SU-DHL-6 (cell line): ENCODE results near the gene MYCBPAP.

Experiments
- H2AFZ ChIP-seq: fragments of 200-600 bp; sonication (generic); 2 replicates; pipeline ENCODE4 v1.6.1; 2014; ENCODE audit warnings: low read depth, mild to moderate bottlenecking, moderate library complexity, mixed read lengths, antibody characterized with exemption, low read length; ENCODE audit not compliant: severe bottlenecking
- H3F3A ChIP-seq: fragments of 200-600 bp; shearing (Covaris generic); 2 replicates; pipeline ENCODE4 v1.6.0; 2016; ENCODE audit warnings: antibody characterized with exemption, mild to moderate bottlenecking; ENCODE audit not compliant: insufficient read depth
- H3K27ac ChIP-seq: fragments of 200-600 bp; sonication (generic); 2 replicates; pipeline ENCODE4 v1.5.1; 2016; ENCODE audit warnings: low read depth, mild to moderate bottlenecking, low read length, moderate library complexity, mixed read lengths
- H3K27me3 ChIP-seq: fragments of 200-600 bp; sonication (generic), shearing (Covaris generic); 2 replicates; pipeline ENCODE4 v1.6.0; 2014; ENCODE audit warnings: mild to moderate bottlenecking, low read length
- H3K36me3 ChIP-seq: fragments of 200-600 bp; sonication (generic); 2 replicates; pipeline ENCODE4 v1.6.1; 2014; ENCODE audit warnings: mild to moderate bottlenecking, low read length, mixed read lengths
- H3K4me2 ChIP-seq: fragments of 300-600, 200-600 bp; shearing (Covaris generic), sonication (generic); 2 replicates; pipeline ENCODE4 v1.6.0; 2014; ENCODE audit warnings: low read length, low read depth, mild to moderate bottlenecking; ENCODE audit not compliant: poor library complexity, severe bottlenecking
- H3K4me3 ChIP-seq: fragments of 200-600 bp; sonication (generic); 2 replicates; pipeline ENCODE4 v1.5.1; 2014; ENCODE audit warnings: antibody characterized with exemption, low read length, mild to moderate bottlenecking, mixed read lengths; ENCODE audit not compliant: insufficient read depth, poor library complexity, severe bottlenecking
- H3K79me2 ChIP-seq: fragments of 200-600 bp; sonication (generic); 2 replicates; pipeline ENCODE4 v1.6.1; 2014; ENCODE audit warnings: mild to moderate bottlenecking, low read length, moderate library complexity; ENCODE audit not compliant: insufficient read depth
- H3K9ac ChIP-seq: fragments of 200-600 bp; sonication (generic); 2 replicates; pipeline ENCODE4 v1.7.0; 2014; ENCODE audit warnings: mild to moderate bottlenecking, low read length
- H3K9me2 ChIP-seq: fragments of 200-600 bp; sonication (generic); replicated peaks from 2 replicates; pipeline ENCODE4 v1.6.1; 2014; ENCODE audit warnings: low read length; ENCODE audit not compliant: insufficient read depth
- H3K9me3 ChIP-seq: fragments of 200-600 bp; sonication (generic); 2 replicates; pipeline ENCODE4 v1.6.1; 2014; ENCODE audit warnings: low read length, mixed read lengths; ENCODE audit not compliant: insufficient read depth
- H4K20me1 ChIP-seq: fragments of 200-600 bp; sonication (generic); 2 replicates; pipeline ENCODE4 v1.6.1; 2014; ENCODE audit warnings: low read depth, mild to moderate bottlenecking, antibody characterized with exemption, low read length, moderate library complexity, mixed read lengths
- CTCF ChIP-seq: fragments of 200-600 bp; sonication (generic); IDR thresholded peaks from one replicate; pipeline ENCODE4 v1.5.1; 2017; ENCODE audit warnings: antibody characterized with exemption, mild to moderate bottlenecking, low read length, moderate library complexity; ENCODE audit not compliant: insufficient read depth, poor library complexity, severe bottlenecking
- EZH2phosphoT487 ChIP-seq: fragments of 200-600 bp; sonication (generic), shearing (Covaris generic); conservative IDR thresholded peaks from 2 replicates; pipeline ENCODE4 v1.6.1; 2018; ENCODE audit warnings: mild to moderate bottlenecking, antibody characterized with exemption, low read length, moderate library complexity, mixed read lengths

The MYCBPAP gene

GRCh38 chr17:50511058-50511457, 2.8 kb downstream of the MYCBPAP start:
- no peak for TF ChIP-seq EZH2phosphoT487
- TF ChIP-seq CTCF: no peak
- Histone ChIP-seq H3K9ac (no peak overlapping the region), H3K27me3 (no peaks in the 10 kb centered on the region), H3K4me3 (no peak overlapping the region), H3K4me2 (no peak overlapping the region), H3K9me3 (no peaks in the 10 kb centered on the region), H3K9me2 (no peaks in the 10 kb centered on the region), H2AFZ (no peak overlapping the region), H3F3A (peaks cover 6% of the 10 kb centered on the region), H3K36me3 (no peaks in the 10 kb centered on the region), H3K79me2 (no peaks in the 10 kb centered on the region), H4K20me1 (no peaks in the 10 kb centered on the region), H3K27ac (no peak overlapping the region)

GRCh38 chr17:50513495-50513894, 5.3 kb downstream of the MYCBPAP start:
- Histone ChIP-seq H3F3A (no peaks in the 10 kb centered on the region), H3K79me2 (no peaks in the 10 kb centered on the region), H3K27ac (no peak overlapping the region), H3K36me3 (no peaks in the 10 kb centered on the region), H4K20me1 (no peaks in the 10 kb centered on the region), H3K9me2 (no peaks in the 10 kb centered on the region), H3K27me3 (no peaks in the 10 kb centered on the region), H3K9ac (no peak overlapping the region), H3K4me3 (no peak overlapping the region), H2AFZ (no peak overlapping the region), H3K4me2 (no peak overlapping the region), H3K9me3 (no peaks in the 10 kb centered on the region)
- TF ChIP-seq CTCF (no peak), EZH2phosphoT487 (no peak)

- Histone ChIP-seq H3K9ac (no peak overlapping the region), H3K27ac (no peak overlapping the region), H3K27me3 (no peaks in the 10 kb centered on the region), H4K20me1 (no peaks in the 10 kb centered on the region), H3F3A (no peaks in the 10 kb centered on the region), H3K4me2 (no peak overlapping the region), H3K9me2 (no peaks in the 10 kb centered on the region), H3K4me3 (no peak overlapping the region), H3K9me3 (no peaks in the 10 kb centered on the region), H3K79me2 (no peaks in the 10 kb centered on the region), H3K36me3 (no peaks in the 10 kb centered on the region), H2AFZ (no peak overlapping the region)
- TF ChIP-seq EZH2phosphoT487 (no peak), CTCF (no peak)
Observed at GRCh38 chr17:50514388-50514787, 6.1 kb downstream of the MYCBPAP start.
